Liver (tissue), 3 donors: ENCODE data around the gene MLLT10.
A peak's percentile ranks its signal among the peaks of the same experiment; 100 is the strongest.

ENCODE experiments used
- EGR1 ChIP-seq, 2 donors: IDR thresholded peaks; 2 replicates each; pipeline ENCODE4 v1.6.1; 2016 to 2018; ENCODE audit warnings: antibody characterized with exemption in 2 of 2, low read depth in 2 of 2
- HNF4A ChIP-seq, 2 donors: conservative IDR thresholded peaks; 2 replicates each; pipeline ENCODE4 v1.6.1; 2016; ENCODE audit warnings: antibody characterized with exemption in 2 of 2, mild to moderate bottlenecking in 2 of 2
- HNF4G ChIP-seq: IDR thresholded peaks from 2 replicates; pipeline ENCODE4 v1.6.1; 2016; ENCODE audit warnings: antibody characterized with exemption
- JUND ChIP-seq, 2 donors: IDR thresholded peaks; 2 replicates each; pipeline ENCODE4 v1.6.1; 2016; ENCODE audit warnings: antibody characterized with exemption in 2 of 2
- RAD21 ChIP-seq, 2 donors: IDR thresholded peaks; 2 replicates each; pipeline ENCODE4 v1.6.1; 2016; ENCODE audit warnings: antibody characterized with exemption in 2 of 2, mild to moderate bottlenecking in 2 of 2
- RXRA ChIP-seq, 2 donors: IDR thresholded peaks; 2 replicates each; pipeline ENCODE4 v1.6.1; 2017 to 2018; ENCODE audit warnings: antibody characterized with exemption in 2 of 2, mild to moderate bottlenecking in 1 of 2
- TAF1 ChIP-seq: conservative IDR thresholded peaks from 2 replicates; pipeline ENCODE4 v1.6.1; 2016; ENCODE audit warnings: antibody characterized with exemption, mild to moderate bottlenecking
- YY1 ChIP-seq: IDR thresholded peaks from 2 replicates; pipeline ENCODE4 v1.6.1; 2016; ENCODE audit warnings: antibody characterized with exemption, mild to moderate bottlenecking
- TF ChIP-seq, protein P1 (sequence below): fragments of 150-350 bp; IDR thresholded peaks from 2 replicates; pipeline ENCODE4 v1.5.1; 2017; ENCODE audit warnings: improper control_type of control experiment, low read depth, low read length; ENCODE audit not compliant: missing input control
- TF ChIP-seq, protein P2 (sequence below): IDR thresholded peaks from 2 replicates; pipeline ENCODE4 v1.6.1; 2016; ENCODE audit warnings: antibody characterized with exemption, mild to moderate bottlenecking
- TF ChIP-seq, protein P3 (sequence below): IDR thresholded peaks from 2 replicates; pipeline ENCODE4 v1.6.1; 2016; ENCODE audit warnings: antibody characterized with exemption
- donor health status: healthy.
- donor health status: healthy.

DNA sequence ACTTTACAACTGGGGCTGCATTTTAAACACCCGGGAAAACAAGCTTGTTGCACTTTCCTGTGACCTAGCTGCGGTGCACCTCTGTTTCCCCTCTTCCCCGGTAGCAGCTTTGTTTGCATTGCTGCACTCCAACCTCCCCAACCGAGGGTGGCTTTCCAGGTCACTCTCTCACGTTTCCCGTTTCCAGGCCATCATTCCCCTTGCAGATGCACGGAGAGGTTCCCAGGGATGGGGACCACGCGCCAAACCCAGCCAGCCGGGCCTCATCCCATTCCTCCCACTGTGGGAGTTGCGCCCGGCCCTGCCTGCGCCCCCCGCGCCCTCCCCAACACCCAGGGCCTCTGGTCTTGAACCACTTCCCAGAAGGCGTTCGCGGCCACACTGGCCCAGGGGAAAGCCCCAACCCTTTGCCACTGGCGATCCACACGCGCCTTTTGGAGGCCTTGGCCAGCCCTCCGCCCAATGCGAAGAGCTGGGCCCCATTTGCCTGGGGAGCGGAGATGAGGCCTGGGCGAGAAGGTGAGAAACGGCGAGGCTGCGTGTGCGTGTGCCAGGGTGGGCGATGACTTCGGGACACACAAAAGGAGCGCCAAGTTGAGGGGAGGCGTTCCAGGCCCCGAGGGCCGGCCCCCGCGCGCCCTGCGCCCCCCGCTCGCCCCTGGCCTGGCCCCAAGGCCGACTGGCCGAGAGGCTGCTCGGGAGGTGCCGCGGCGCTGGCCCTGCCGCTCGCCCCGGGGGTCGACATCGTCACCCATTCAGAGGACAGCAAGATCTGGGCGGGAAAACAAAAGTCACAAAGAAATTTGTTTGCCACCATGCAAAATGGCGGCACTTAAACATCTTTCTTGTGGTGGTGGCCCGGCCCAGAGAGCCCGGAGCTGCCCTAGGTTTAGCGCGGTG is 24.4 kb upstream of the MLLT10 start:
- TF ChIP-seq, protein P1, sequence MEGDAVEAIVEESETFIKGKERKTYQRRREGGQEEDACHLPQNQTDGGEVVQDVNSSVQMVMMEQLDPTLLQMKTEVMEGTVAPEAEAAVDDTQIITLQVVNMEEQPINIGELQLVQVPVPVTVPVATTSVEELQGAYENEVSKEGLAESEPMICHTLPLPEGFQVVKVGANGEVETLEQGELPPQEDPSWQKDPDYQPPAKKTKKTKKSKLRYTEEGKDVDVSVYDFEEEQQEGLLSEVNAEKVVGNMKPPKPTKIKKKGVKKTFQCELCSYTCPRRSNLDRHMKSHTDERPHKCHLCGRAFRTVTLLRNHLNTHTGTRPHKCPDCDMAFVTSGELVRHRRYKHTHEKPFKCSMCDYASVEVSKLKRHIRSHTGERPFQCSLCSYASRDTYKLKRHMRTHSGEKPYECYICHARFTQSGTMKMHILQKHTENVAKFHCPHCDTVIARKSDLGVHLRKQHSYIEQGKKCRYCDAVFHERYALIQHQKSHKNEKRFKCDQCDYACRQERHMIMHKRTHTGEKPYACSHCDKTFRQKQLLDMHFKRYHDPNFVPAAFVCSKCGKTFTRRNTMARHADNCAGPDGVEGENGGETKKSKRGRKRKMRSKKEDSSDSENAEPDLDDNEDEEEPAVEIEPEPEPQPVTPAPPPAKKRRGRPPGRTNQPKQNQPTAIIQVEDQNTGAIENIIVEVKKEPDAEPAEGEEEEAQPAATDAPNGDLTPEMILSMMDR: no peak
- TF ChIP-seq, protein P2, sequence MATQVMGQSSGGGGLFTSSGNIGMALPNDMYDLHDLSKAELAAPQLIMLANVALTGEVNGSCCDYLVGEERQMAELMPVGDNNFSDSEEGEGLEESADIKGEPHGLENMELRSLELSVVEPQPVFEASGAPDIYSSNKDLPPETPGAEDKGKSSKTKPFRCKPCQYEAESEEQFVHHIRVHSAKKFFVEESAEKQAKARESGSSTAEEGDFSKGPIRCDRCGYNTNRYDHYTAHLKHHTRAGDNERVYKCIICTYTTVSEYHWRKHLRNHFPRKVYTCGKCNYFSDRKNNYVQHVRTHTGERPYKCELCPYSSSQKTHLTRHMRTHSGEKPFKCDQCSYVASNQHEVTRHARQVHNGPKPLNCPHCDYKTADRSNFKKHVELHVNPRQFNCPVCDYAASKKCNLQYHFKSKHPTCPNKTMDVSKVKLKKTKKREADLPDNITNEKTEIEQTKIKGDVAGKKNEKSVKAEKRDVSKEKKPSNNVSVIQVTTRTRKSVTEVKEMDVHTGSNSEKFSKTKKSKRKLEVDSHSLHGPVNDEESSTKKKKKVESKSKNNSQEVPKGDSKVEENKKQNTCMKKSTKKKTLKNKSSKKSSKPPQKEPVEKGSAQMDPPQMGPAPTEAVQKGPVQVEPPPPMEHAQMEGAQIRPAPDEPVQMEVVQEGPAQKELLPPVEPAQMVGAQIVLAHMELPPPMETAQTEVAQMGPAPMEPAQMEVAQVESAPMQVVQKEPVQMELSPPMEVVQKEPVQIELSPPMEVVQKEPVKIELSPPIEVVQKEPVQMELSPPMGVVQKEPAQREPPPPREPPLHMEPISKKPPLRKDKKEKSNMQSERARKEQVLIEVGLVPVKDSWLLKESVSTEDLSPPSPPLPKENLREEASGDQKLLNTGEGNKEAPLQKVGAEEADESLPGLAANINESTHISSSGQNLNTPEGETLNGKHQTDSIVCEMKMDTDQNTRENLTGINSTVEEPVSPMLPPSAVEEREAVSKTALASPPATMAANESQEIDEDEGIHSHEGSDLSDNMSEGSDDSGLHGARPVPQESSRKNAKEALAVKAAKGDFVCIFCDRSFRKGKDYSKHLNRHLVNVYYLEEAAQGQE: no peak
- TF ChIP-seq YY1 (no peak), TAF1 (peak; percentile 28), RAD21 (IDR thresholded peaks at IDR 0.05) (no peak), HNF4G (no peak), EGR1 (IDR thresholded peaks at IDR 0.05; ENCODE audit: low read depth in 2 of 2) (peak in 1 of 2 donors; percentile 32), HNF4A (conservative IDR thresholded peaks at IDR 0.05) (peak; percentile 37 to 55), RXRA (IDR thresholded peaks at IDR 0.05) (peak; percentile 75 to 76), JUND (IDR thresholded peaks at IDR 0.05) (no peak)
- TF ChIP-seq, protein P3, sequence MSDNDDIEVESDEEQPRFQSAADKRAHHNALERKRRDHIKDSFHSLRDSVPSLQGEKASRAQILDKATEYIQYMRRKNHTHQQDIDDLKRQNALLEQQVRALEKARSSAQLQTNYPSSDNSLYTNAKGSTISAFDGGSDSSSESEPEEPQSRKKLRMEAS: peak; percentile 70
